Vagina (tissue), 2 donors: ENCODE results near the gene CSK.

Source experiments
- CTCF ChIP-seq, 3 experiments: fragments of 450-650 bp in 2 of 3; fragments of 200-600 bp in 1 of 3; sonication (generic) in 1 of 3; IDR thresholded peaks; one replicate each; pipeline ENCODE4 v1.5.1; 2017 to 2019; ENCODE audit warnings: antibody characterized with exemption in 3 of 3, mild to moderate bottlenecking in 2 of 3, moderate library complexity in 2 of 3
- POLR2A ChIP-seq, 2 donors: fragments of 450-650 bp; IDR thresholded peaks; one replicate each; pipeline ENCODE4 v1.6.1; 2017; ENCODE audit warnings: antibody characterized with exemption in 2 of 2, mild to moderate bottlenecking in 2 of 2, moderate library complexity in 2 of 2
- POLR2AphosphoS5 ChIP-seq, 2 donors: sonication (generic); formaldehyde crosslinking; IDR thresholded peaks; one replicate each; pipeline ENCODE4 v1.9.0; 2017; ENCODE audit warnings: antibody characterized with exemption in 2 of 2, mild to moderate bottlenecking in 2 of 2, low read depth in 1 of 2; ENCODE audit not compliant: insufficient read depth in 1 of 2

DNA sequence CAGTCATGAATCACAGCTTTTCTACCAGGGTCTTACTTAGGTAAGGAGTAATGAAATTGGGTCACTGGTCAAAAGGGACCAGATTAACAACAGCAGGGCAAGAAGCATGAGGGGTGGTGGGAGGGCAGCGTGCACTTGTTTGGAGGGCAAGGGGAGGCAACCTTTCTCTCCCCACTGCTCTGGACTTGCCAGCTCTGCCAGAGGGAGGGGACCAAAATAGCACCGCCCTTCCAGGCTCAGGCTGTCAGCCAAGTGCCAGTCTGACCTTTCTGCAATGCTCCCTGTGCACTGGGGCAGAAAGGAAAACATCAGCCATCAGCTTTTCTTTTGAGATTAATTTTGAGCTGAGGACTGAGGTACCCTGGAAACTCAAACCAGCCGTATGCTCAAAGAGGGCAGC lies 65.6 kb downstream of the CSK start:
- TF ChIP-seq POLR2A (IDR thresholded peaks at IDR 0.05) (no peak), CTCF (IDR thresholded peaks at IDR 0.05) (no peak), POLR2AphosphoS5 (IDR thresholded peaks at IDR 0.05; ENCODE audit: insufficient read depth in 1 of 2, low read depth in 1 of 2) (no peak)
